ENCODE data around the gene DCTD.

Gene DCTD

GRCh38 chr4:182890202-182890601 is 27.0 kb downstream of the DCTD start:
- DNase-seq = no peak

GRCh38 chr4:182888891-182889290 is 28.3 kb downstream of the DCTD start:
- no peak for DNase-seq

GRCh38 chr4:182886768-182887167 is 30.4 kb downstream of the DCTD start:
- DNase-seq = no peak

GRCh38 chr4:182886205-182886604 is 31.0 kb downstream of the DCTD start:
- no peak for DNase-seq

- DNase-seq = no peak
Measured at GRCh38 chr4:182885738-182886077, 31.5 kb downstream of the DCTD start.

- no peak for DNase-seq
Measured at GRCh38 chr4:182885022-182885737, 32.0 kb downstream of the DCTD start.

- DNase-seq = no peak
Measured at GRCh38 chr4:182884040-182884439, 33.1 kb downstream of the DCTD start.

- DNase-seq = no peak
Measured at GRCh38 chr4:182883351-182883750, 33.8 kb downstream of the DCTD start.

- peak; percentile 89 for DNase-seq
Measured at GRCh38 chr4:182881914-182882313, 35.3 kb downstream of the DCTD start.

- peak; percentile 79 for DNase-seq
Measured at GRCh38 chr4:182880387-182881356, 36.5 kb downstream of the DCTD start.

- DNase-seq = no peak
Measured at GRCh38 chr4:182879913-182880312, 37.3 kb downstream of the DCTD start.

- no peak for DNase-seq
Measured at GRCh38 chr4:182878633-182879495, 38.3 kb downstream of the DCTD start.

GRCh38 chr4:182877326-182877883 is 39.8 kb downstream of the DCTD start:
- no peak for DNase-seq

GRCh38 chr4:182876427-182876826 is 40.8 kb downstream of the DCTD start:
- no peak for DNase-seq

- no peak for DNase-seq
Measured at GRCh38 chr4:182875453-182876405, 41.5 kb downstream of the DCTD start.

- no peak for DNase-seq
Measured at GRCh38 chr4:182874797-182875345, 42.3 kb downstream of the DCTD start.

GRCh38 chr4:182874304-182874751 is 42.9 kb downstream of the DCTD start:
- no peak for DNase-seq

GRCh38 chr4:182873726-182874125 is 43.5 kb downstream of the DCTD start:
- no peak for DNase-seq

GRCh38 chr4:182873289-182873688 is 43.9 kb downstream of the DCTD start:
- DNase-seq = no peak

GRCh38 chr4:182872886-182873285 is 44.3 kb downstream of the DCTD start:
- DNase-seq = no peak

- DNase-seq = no peak
Measured at GRCh38 chr4:182871616-182872015, 45.6 kb downstream of the DCTD start.
